ENCODE results near the gene RBPMS2.

Gene RBPMS2

DNA sequence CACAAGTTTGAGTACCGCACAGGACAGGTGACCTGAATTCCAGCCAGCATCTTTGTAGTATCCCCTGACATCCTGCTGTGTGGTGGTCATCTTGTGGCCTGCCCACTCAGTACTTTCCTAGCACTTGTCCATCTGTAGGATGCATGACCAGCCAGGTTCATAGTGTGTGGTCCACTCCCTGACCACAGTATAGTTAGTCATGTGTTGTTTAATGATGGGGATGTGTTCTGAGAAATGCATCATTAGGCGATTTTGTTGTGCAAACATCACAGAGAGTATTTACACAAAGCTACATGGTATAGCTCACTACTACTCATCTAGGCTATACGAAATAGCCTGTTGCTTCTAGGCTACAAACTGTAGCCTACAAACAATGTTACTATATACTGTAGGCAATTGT lies 16.9 kb upstream of the RBPMS2 start:
- no peak overlapping the region for H3K9ac ChIP-seq (ENCODE audit: low read length)
- H3K4me3 ChIP-seq (ENCODE audit: low read length) = no peak overlapping the region
- no peak overlapping the region for H3K27ac ChIP-seq (ENCODE audit: low read length)
- no peaks in the 10 kb centered on the region for H3K36me3 ChIP-seq (replicated peaks; ENCODE audit: low read depth, low read length)
- H3K4me2 ChIP-seq (ENCODE audit: low read length) = no peak overlapping the region
- no peaks in the 10 kb centered on the region for H3K79me2 ChIP-seq (ENCODE audit: low read length)
- H3K27me3 ChIP-seq (ENCODE audit: low read depth, low read length) = no peaks in the 10 kb centered on the region
- no peaks in the 10 kb centered on the region for H4K20me1 ChIP-seq (ENCODE audit: insufficient read depth, low read length)
- no peaks in the 10 kb centered on the region for H3K4me1 ChIP-seq (ENCODE audit: low read length)
- no peak overlapping the region for H2AFZ ChIP-seq (ENCODE audit: low read depth, low read length)
- TF ChIP-seq, protein P1, sequence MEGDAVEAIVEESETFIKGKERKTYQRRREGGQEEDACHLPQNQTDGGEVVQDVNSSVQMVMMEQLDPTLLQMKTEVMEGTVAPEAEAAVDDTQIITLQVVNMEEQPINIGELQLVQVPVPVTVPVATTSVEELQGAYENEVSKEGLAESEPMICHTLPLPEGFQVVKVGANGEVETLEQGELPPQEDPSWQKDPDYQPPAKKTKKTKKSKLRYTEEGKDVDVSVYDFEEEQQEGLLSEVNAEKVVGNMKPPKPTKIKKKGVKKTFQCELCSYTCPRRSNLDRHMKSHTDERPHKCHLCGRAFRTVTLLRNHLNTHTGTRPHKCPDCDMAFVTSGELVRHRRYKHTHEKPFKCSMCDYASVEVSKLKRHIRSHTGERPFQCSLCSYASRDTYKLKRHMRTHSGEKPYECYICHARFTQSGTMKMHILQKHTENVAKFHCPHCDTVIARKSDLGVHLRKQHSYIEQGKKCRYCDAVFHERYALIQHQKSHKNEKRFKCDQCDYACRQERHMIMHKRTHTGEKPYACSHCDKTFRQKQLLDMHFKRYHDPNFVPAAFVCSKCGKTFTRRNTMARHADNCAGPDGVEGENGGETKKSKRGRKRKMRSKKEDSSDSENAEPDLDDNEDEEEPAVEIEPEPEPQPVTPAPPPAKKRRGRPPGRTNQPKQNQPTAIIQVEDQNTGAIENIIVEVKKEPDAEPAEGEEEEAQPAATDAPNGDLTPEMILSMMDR (IDR thresholded peaks at IDR 0.05; ENCODE audit: low read depth, low read length) = no peak
- no peak for TF ChIP-seq EZH2phosphoT487 (IDR thresholded peaks at IDR 0.05; ENCODE audit: low read depth)
- no peaks in the 10 kb centered on the region for H3K9me3 ChIP-seq (ENCODE audit: insufficient read depth, low read length)

DNA sequence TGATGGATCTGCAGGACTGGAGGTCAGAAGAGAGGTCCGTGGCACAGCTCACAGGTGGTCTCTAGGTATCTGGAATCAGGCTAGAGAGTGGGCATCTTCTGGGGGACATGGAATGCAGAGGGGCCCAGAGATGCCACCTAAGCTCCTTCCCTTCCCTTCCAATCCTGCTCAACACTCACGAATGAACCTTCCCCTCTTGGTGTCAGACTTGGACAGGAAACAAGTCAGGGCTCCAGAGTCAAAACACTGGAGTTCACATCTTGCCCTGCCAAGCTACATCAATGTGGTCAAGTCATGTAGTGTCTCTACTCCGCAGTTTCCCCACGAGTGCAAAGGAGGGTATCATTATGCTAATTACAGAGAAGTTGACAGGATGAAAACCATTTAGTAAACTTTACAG lies 16.0 kb upstream of the RBPMS2 start:
- Histone ChIP-seq H3K36me3 (replicated peaks; ENCODE audit: low read depth, low read length) (no peaks in the 10 kb centered on the region), H4K20me1 (ENCODE audit: insufficient read depth, low read length) (no peaks in the 10 kb centered on the region), H3K9me3 (ENCODE audit: insufficient read depth, low read length) (no peaks in the 10 kb centered on the region), H3K27me3 (ENCODE audit: low read depth, low read length) (no peaks in the 10 kb centered on the region), H3K79me2 (ENCODE audit: low read length) (no peaks in the 10 kb centered on the region), H3K4me2 (ENCODE audit: low read length) (no peak overlapping the region), H2AFZ (ENCODE audit: low read depth, low read length) (no peak overlapping the region), H3K4me3 (ENCODE audit: low read length) (no peak overlapping the region), H3K27ac (ENCODE audit: low read length) (no peak overlapping the region), H3K9ac (ENCODE audit: low read length) (no peak overlapping the region), H3K4me1 (ENCODE audit: low read length) (no peaks in the 10 kb centered on the region)
- TF ChIP-seq, protein P1 (IDR thresholded peaks at IDR 0.05; ENCODE audit: low read depth, low read length) = no peak
- no peak for TF ChIP-seq EZH2phosphoT487 (IDR thresholded peaks at IDR 0.05; ENCODE audit: low read depth)

- H3K27ac ChIP-seq (ENCODE audit: low read length) = no peak overlapping the region
- no peak for TF ChIP-seq EZH2phosphoT487 (IDR thresholded peaks at IDR 0.05; ENCODE audit: low read depth)
- TF ChIP-seq, protein P1 (IDR thresholded peaks at IDR 0.05; ENCODE audit: low read depth, low read length) = no peak
- no peaks in the 10 kb centered on the region for H3K9me3 ChIP-seq (ENCODE audit: insufficient read depth, low read length)
Observed at GRCh38 chr15:64783796-64784195, 8.4 kb upstream of the RBPMS2 start.

GRCh38 chr15:64782751-64783150 lies 7.4 kb upstream of the RBPMS2 start:
- no peak overlapping the region for H2AFZ ChIP-seq (ENCODE audit: low read depth, low read length)
- H3K27ac ChIP-seq (ENCODE audit: low read length) = no peak overlapping the region
- no peak overlapping the region for H3K4me3 ChIP-seq (ENCODE audit: low read length)
- no peaks in the 10 kb centered on the region for H3K79me2 ChIP-seq (ENCODE audit: low read length)
- no peaks in the 10 kb centered on the region for H3K4me1 ChIP-seq (ENCODE audit: low read length)
- no peak for TF ChIP-seq EZH2phosphoT487 (IDR thresholded peaks at IDR 0.05; ENCODE audit: low read depth)
- H3K9ac ChIP-seq (ENCODE audit: low read length) = no peak overlapping the region
- H4K20me1 ChIP-seq (ENCODE audit: insufficient read depth, low read length) = no peaks in the 10 kb centered on the region
- H3K4me2 ChIP-seq (ENCODE audit: low read length) = no peak overlapping the region
- no peaks in the 10 kb centered on the region for H3K9me3 ChIP-seq (ENCODE audit: insufficient read depth, low read length)
- H3K36me3 ChIP-seq (replicated peaks; ENCODE audit: low read depth, low read length) = no peaks in the 10 kb centered on the region
- H3K27me3 ChIP-seq (ENCODE audit: low read depth, low read length) = no peaks in the 10 kb centered on the region

More at GRCh38 chr15:64783796-64784195, 8.4 kb upstream of the RBPMS2 start:
- H3K9ac ChIP-seq (ENCODE audit: low read length) = no peak overlapping the region
- no peak overlapping the region for H3K4me2 ChIP-seq (ENCODE audit: low read length)
- H3K4me3 ChIP-seq (ENCODE audit: low read length) = no peak overlapping the region
- H3K4me1 ChIP-seq (ENCODE audit: low read length) = no peaks in the 10 kb centered on the region
- H3K27me3 ChIP-seq (ENCODE audit: low read depth, low read length) = no peaks in the 10 kb centered on the region
- no peaks in the 10 kb centered on the region for H3K79me2 ChIP-seq (ENCODE audit: low read length)
- no peak overlapping the region for H2AFZ ChIP-seq (ENCODE audit: low read depth, low read length)
- no peaks in the 10 kb centered on the region for H3K36me3 ChIP-seq (replicated peaks; ENCODE audit: low read depth, low read length)
- H4K20me1 ChIP-seq (ENCODE audit: insufficient read depth, low read length) = no peaks in the 10 kb centered on the region

DNA sequence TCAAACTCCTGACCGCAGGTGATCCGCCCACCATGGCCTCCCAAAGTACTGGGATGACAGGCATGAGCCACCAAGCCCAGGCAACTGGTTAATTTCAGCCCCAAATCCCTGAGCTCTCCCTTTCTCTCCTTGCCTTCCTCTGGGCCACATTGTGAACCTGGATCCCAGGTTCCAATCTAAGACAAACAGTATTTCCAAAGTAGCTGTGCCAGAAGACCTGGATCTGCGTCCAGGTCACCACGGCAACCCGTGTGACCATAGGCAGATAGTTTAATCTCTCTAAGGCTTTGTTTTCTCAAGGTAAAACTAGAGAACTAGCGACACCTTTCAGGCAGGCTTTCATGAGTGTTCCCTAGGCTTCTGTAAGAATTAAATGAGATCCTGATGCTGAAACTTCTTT lies 5.9 kb upstream of the RBPMS2 start:
- Histone ChIP-seq H2AFZ (ENCODE audit: low read depth, low read length) (no peak overlapping the region), H3K9ac (ENCODE audit: low read length) (no peak overlapping the region), H3K4me3 (ENCODE audit: low read length) (no peak overlapping the region), H3K79me2 (ENCODE audit: low read length) (no peaks in the 10 kb centered on the region), H3K9me3 (ENCODE audit: insufficient read depth, low read length) (no peaks in the 10 kb centered on the region), H3K27me3 (ENCODE audit: low read depth, low read length) (no peaks in the 10 kb centered on the region), H3K27ac (ENCODE audit: low read length) (no peak overlapping the region), H3K4me2 (ENCODE audit: low read length) (no peak overlapping the region), H3K4me1 (ENCODE audit: low read length) (no peaks in the 10 kb centered on the region), H3K36me3 (replicated peaks; ENCODE audit: low read depth, low read length) (no peaks in the 10 kb centered on the region), H4K20me1 (ENCODE audit: insufficient read depth, low read length) (no peaks in the 10 kb centered on the region)
- TF ChIP-seq, protein P1 (IDR thresholded peaks at IDR 0.05; ENCODE audit: low read depth, low read length) = no peak
- no peak for TF ChIP-seq EZH2phosphoT487 (IDR thresholded peaks at IDR 0.05; ENCODE audit: low read depth)

All from OCI-LY3 (cell line).